Transverse colon (tissue), 4 donors: ENCODE data around the gene PAX5. TPM values are rescaled to one million over a fixed set of nuclear protein-coding genes. Genes with fewer than 3 reads are reported as not detected.
"Not testable (repeated sequence)": the region's sequence is repeated elsewhere in the genome, so short reads cannot be mapped to it uniquely, and the experiment has no call there.

Source experiments
- DNase-seq: peaks from one replicate; pipeline ENCODE4 v3.0.0-alpha.2; 2019
- H3K27ac ChIP-seq, 4 donors: fragments of 200-600 bp; sonication (generic); 2 replicates each; pipeline ENCODE4 v1.5.1; 2016 to 2018; ENCODE audit warnings: inconsistent platforms in 4 of 4
- H3K27me3 ChIP-seq: fragments of 200-600 bp; sonication (generic); 2 replicates; pipeline ENCODE4 v1.5.1; 2017; ENCODE audit warnings: inconsistent platforms
- H3K36me3 ChIP-seq, 4 donors: fragments of 200-600 bp; sonication (generic); 2 replicates each; pipeline ENCODE4 v1.5.1; 2017 to 2019; ENCODE audit warnings: inconsistent platforms in 4 of 4
- H3K4me1 ChIP-seq, 4 donors: fragments of 200-600 bp; sonication (generic); 2 replicates each; pipeline ENCODE4 v1.5.1; 2017 to 2020; ENCODE audit warnings: inconsistent platforms in 4 of 4
- H3K4me3 ChIP-seq, 4 donors: fragments of 200-600 bp; sonication (generic); 1 replicate in 1 of 4; 2 replicates in 3 of 4; pipeline versions ENCODE4 v1.5.1 to v1.6.1; 2017 to 2019; ENCODE audit warnings: inconsistent platforms in 4 of 4
- H3K9me3 ChIP-seq, 2 donors: fragments of 200-600 bp; sonication (generic); 2 replicates each; pipeline ENCODE4 v1.5.1; 2017 to 2019; ENCODE audit warnings: inconsistent platforms in 2 of 2
- EP300 ChIP-seq: sonication (generic); formaldehyde crosslinking; IDR thresholded peaks from one replicate; pipeline ENCODE4 v1.6.1; 2017; ENCODE audit warnings: antibody characterized with exemption, low read depth
- POLR2A ChIP-seq: fragments of 450-650 bp; IDR thresholded peaks from one replicate; pipeline ENCODE4 v1.6.1; 2016; ENCODE audit warnings: antibody characterized with exemption, mild to moderate bottlenecking, moderate library complexity
- POLR2AphosphoS5 ChIP-seq, 3 donors: sonication (generic); formaldehyde crosslinking; IDR thresholded peaks; one replicate each; pipeline ENCODE4 v1.6.1; 2016; ENCODE audit warnings: antibody characterized with exemption in 3 of 3
- WGBS, 2 donors: methylation state at CpG; one replicate each; pipeline ENCODE4 v1.1.5; 2018; ENCODE audit warnings: low coverage in 1 of 2; 5-methylcytosine and 5-hydroxymethylcytosine counted together
- in situ Hi-C, 4 donors: fragments of 200-750 bp; cut with MboI; loops; one replicate each; pipeline versions ENCODE4 v1.15.0 to v1.15.1; 2017; ENCODE audit warnings: low sequenced_read_pairs in 3 of 4, low pct_ligation_motif_present in 1 of 4, low pct_unique_long_range_greater_than_20kb in 1 of 4
- intact Hi-C: fragments of 100-400 bp; cut with DNase I; formaldehyde crosslinking; loops from one replicate; pipeline ENCODE4 v1.15.1; 2023; ENCODE audit warnings: low total_unique reads
- total RNA-seq, 4 donors: library from RNA; depleted of rRNA; stranded (reverse); fragments of >200 nt; gene quantifications; one replicate each; pipeline ENCODE4 v1.1.0, GENCODE V29; 2016
- TF ChIP-seq, protein P1 (sequence below), 5 experiments: fragments of 200-600 bp in 3 of 5; fragments of 450-650 bp in 2 of 5; sonication (generic) in 3 of 5; IDR thresholded peaks; 1 replicate in 2 of 5; 2 replicates in 3 of 5; pipeline ENCODE4 v1.5.1; 2016 to 2017; ENCODE audit warnings: antibody characterized with exemption in 5 of 5, inconsistent platforms in 3 of 5, mild to moderate bottlenecking in 2 of 5, moderate library complexity in 1 of 5

Gene PAX5
- total RNA-seq, 4 donors from 2014 or later = 2.4 to 3.7 TPM; not detected in 2

GRCh38 chr9:36873247-36873875 is 160.7 kb downstream of the PAX5 start:
- WGBS, 2 donors = 50 to 52% methylated on average over 2 to 8 of the region's 8 CpGs
- H3K27ac ChIP-seq = no peak overlapping the region
- TF ChIP-seq, protein P1, sequence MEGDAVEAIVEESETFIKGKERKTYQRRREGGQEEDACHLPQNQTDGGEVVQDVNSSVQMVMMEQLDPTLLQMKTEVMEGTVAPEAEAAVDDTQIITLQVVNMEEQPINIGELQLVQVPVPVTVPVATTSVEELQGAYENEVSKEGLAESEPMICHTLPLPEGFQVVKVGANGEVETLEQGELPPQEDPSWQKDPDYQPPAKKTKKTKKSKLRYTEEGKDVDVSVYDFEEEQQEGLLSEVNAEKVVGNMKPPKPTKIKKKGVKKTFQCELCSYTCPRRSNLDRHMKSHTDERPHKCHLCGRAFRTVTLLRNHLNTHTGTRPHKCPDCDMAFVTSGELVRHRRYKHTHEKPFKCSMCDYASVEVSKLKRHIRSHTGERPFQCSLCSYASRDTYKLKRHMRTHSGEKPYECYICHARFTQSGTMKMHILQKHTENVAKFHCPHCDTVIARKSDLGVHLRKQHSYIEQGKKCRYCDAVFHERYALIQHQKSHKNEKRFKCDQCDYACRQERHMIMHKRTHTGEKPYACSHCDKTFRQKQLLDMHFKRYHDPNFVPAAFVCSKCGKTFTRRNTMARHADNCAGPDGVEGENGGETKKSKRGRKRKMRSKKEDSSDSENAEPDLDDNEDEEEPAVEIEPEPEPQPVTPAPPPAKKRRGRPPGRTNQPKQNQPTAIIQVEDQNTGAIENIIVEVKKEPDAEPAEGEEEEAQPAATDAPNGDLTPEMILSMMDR (IDR thresholded peaks at IDR 0.05) = peak; percentile 76 to 86 (median 82)
- TF ChIP-seq POLR2A = no peak
- no peak overlapping the region for H3K4me3 ChIP-seq
- H3K9me3 ChIP-seq = no peaks in the 10 kb centered on the region
- peaks cover 0 to 8% (median 3%) of the 10 kb centered on the region in 4 donors for H3K4me1 ChIP-seq
- intact Hi-C loops = no loop called here
- no peaks in the 10 kb centered on the region for H3K27me3 ChIP-seq
- DNase-seq = peak; percentile 81
- in situ Hi-C loops = loop anchor here in 1 of 4 donors (25.0 kb wide), 1 partner anchor 489 kb away; no protein-coding TSS in a partner anchor
- no peaks in the 10 kb centered on the region for H3K36me3 ChIP-seq

GRCh38 chr9:36872641-36873040 is 161.4 kb downstream of the PAX5 start:
- in situ Hi-C loops (loop anchor here in 1 of 4 donors (25.0 kb wide), 1 partner anchor 490 kb away; no protein-coding TSS in a partner anchor), intact Hi-C loops (no loop called here)
- Histone ChIP-seq H3K9me3 (no peaks in the 10 kb centered on the region), H3K27ac (no peak overlapping the region), H3K4me3 (no peak overlapping the region), H3K4me1 (peaks cover 0 to 12% (median 4%) of the 10 kb centered on the region in 4 donors), H3K27me3 (no peaks in the 10 kb centered on the region), H3K36me3 (no peaks in the 10 kb centered on the region)
- TF ChIP-seq, protein P1 (IDR thresholded peaks at IDR 0.05) = no peak
- no peak for TF ChIP-seq POLR2AphosphoS5 (IDR thresholded peaks at IDR 0.05)
- TF ChIP-seq POLR2A = no peak
- TF ChIP-seq EP300 = no peak
- DNase-seq = no peak
- WGBS, 2 donors = 82% methylated on average over 3 of the region's 3 CpGs; no CpG with 5 or more reads in 1 of the 2 donors

DNA sequence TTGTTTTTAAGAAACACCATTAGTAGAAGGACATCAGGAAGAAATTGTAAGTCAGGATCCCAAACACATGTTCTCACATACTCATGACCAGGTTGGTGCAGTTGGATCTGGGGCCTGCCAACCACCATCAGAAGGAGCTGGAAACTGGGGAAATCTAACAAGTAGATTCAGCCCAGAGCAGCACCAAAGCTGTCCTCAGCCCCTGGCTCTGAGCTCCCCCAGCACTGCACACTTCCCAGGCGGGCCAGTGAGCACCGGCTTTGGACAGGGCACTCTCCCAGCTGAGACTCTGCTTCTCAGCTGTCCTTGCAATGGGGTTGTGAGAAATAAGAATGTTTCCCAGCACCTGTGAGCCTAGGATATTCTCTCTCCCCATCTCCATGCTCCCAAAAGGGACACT is 162.5 kb downstream of the PAX5 start:
- no peaks in the 10 kb centered on the region for H3K9me3 ChIP-seq
- DNase-seq = no peak
- intact Hi-C loops = no loop called here

DNA sequence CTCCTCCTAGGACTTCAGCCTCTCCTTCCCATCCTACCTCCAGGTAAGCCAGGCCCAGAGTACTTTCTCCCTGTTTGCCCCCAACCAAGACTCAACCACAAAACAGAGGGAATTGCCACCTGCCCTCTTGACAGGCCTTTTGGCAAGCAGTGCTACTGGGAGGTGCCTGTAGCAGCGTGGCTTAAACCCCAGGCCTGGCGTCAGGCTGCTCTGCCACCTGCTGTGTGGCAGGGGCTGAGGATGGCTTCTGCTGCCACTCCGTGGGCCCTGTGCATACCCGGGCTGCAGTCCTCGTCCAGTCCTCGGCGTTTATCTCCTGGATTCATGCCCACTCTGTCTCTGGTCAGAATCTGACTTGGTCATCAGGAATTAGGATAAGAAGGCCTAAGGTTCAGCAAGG is 163.1 kb downstream of the PAX5 start:
- intact Hi-C loops (no loop called here), in situ Hi-C loops (loop anchor here in 1 of 4 donors (25.0 kb wide), 1 partner anchor 491 kb away; no protein-coding TSS in a partner anchor)
- peak; percentile 16 for DNase-seq
- TF ChIP-seq POLR2AphosphoS5 (IDR thresholded peaks at IDR 0.05) = no peak
- TF ChIP-seq, protein P1 (IDR thresholded peaks at IDR 0.05) = peak in 1 of 5 experiments; percentile 19
- no peak for TF ChIP-seq POLR2A
- TF ChIP-seq EP300 = no peak
- Histone ChIP-seq H3K4me3 (no peak overlapping the region), H3K27ac (no peak overlapping the region), H3K4me1 (peaks cover 0 to 20% (median 8%) of the 10 kb centered on the region in 4 donors), H3K36me3 (no peaks in the 10 kb centered on the region), H3K27me3 (no peaks in the 10 kb centered on the region), H3K9me3 (no peaks in the 10 kb centered on the region)
- 54% methylated on average over 7 of the region's 7 CpGs; no CpG with 5 or more reads in 1 of the 2 donors for WGBS, 2 donors

More for the DNA sequence above, 162.5 kb downstream of the PAX5 start:
- no peaks in the 10 kb centered on the region for H3K27me3 ChIP-seq
- no peaks in the 10 kb centered on the region for H3K36me3 ChIP-seq
- WGBS, 2 donors = 95% methylated on average over 2 of the region's 2 CpGs; no CpG with 5 or more reads in 1 of the 2 donors
- H3K4me3 ChIP-seq = no peak overlapping the region
- no peak for TF ChIP-seq EP300
- peaks cover 0 to 20% (median 8%) of the 10 kb centered on the region in 4 donors for H3K4me1 ChIP-seq
- in situ Hi-C loops = loop anchor here in 1 of 4 donors (25.0 kb wide), 1 partner anchor 491 kb away; no protein-coding TSS in a partner anchor
- no peak overlapping the region for H3K27ac ChIP-seq

GRCh38 chr9:36869605-36870004 is 164.5 kb downstream of the PAX5 start:
- not testable (repeated sequence) for DNase-seq, H3K9me3 ChIP-seq, H3K27me3 ChIP-seq, H3K27ac ChIP-seq, H3K4me3 ChIP-seq, H3K36me3 ChIP-seq
- in situ Hi-C loops = loop anchor here in 1 of 4 donors (25.0 kb wide), 1 partner anchor 493 kb away; no protein-coding TSS in a partner anchor
- intact Hi-C loops = loop anchor here (10.0 kb wide), 1 partner anchor 195 kb away; no protein-coding TSS in a partner anchor
- H3K4me1 ChIP-seq = peaks cover 0 to 20% (median 8%) of the 10 kb centered on the region in 4 donors
- WGBS, 2 donors = 90 to 100% methylated on average over 1 of the region's 1 CpG
